SK-N-SH (cell line): ENCODE measurements around the gene PELI1. TPM values are rescaled to one million over a fixed set of nuclear protein-coding genes. Genes with fewer than 3 reads are reported as not detected.
A peak's percentile ranks its signal among the peaks of the same experiment; 100 is the strongest.

ENCODE experiments used
- CTCF ChIA-PET: fragments of 300-600, 350-600 bp; formaldehyde crosslinking; extraction: SDS; loops from one replicate; lab custom pipeline; 2021; lab: Yijun Ruan, JAX
- POLR2A ChIA-PET: fragments of 350-600 bp; sonication (Branson Sonifier 250); formaldehyde crosslinking; extraction: SDS; loops from one replicate; lab custom pipeline; 2020; ENCODE audit warnings: antibody characterized with exemption, inconsistent platforms; lab: Yijun Ruan, JAX
- DNase-seq: peaks from one replicate; pipeline ENCODE4 v3.0.0; 2012
- H2AFZ ChIP-seq: fragments of 200-600 bp; sonication (generic); 2 replicates; pipeline ENCODE4 v1.8.1; 2016; ENCODE audit warnings: antibody characterized with exemption, mild to moderate bottlenecking, low read depth
- H3F3A ChIP-seq: fragments of 200-600 bp; sonication (generic); replicated peaks from 2 replicates; pipeline ENCODE3; 2016; ENCODE audit warnings: antibody characterized with exemption, mild to moderate bottlenecking; ENCODE audit not compliant: insufficient read depth
- H3K27ac ChIP-seq, 2 experiments: fragments of 200-500 bp in 1 of 2; fragments of 200-600 bp in 1 of 2; sonication (Bioruptor generic) in 1 of 2; sonication (generic), shearing (Covaris generic) in 1 of 2; 2 replicates each; pipeline versions ENCODE4 v1.5.1 to v1.6.1; 2014 to 2016; ENCODE audit warnings: low read depth in 2 of 2, inconsistent platforms in 1 of 2, low read length in 1 of 2, mild to moderate bottlenecking in 1 of 2, mixed read lengths in 1 of 2
- H3K27me3 ChIP-seq: fragments of 200-600 bp; sonication (generic), shearing (Covaris generic); 2 replicates; pipeline ENCODE4 v1.6.1; 2016; ENCODE audit warnings: mixed run types; ENCODE audit not compliant: insufficient read depth
- H3K36me3 ChIP-seq, 2 experiments: fragments of 200-500 bp in 1 of 2; fragments of 200-600 bp in 1 of 2; sonication (Bioruptor generic) in 1 of 2; sonication (generic) in 1 of 2; replicated peaks in 1 of 2; 2 replicates each; pipeline versions ENCODE3 to v1.5.1; 2014 to 2016; ENCODE audit warnings: low read length in 1 of 2, mild to moderate bottlenecking in 1 of 2; ENCODE audit not compliant: insufficient read depth in 2 of 2, control insufficient read depth in 1 of 2
- H3K4me1 ChIP-seq, 2 experiments: fragments of 200-500 bp in 1 of 2; fragments of 200-600 bp in 1 of 2; sonication (Bioruptor generic) in 1 of 2; sonication (generic), shearing (Covaris generic) in 1 of 2; 2 replicates each; pipeline versions ENCODE4 v1.5.1 to v1.6.1; 2014 to 2016; ENCODE audit warnings: low read depth in 1 of 2, low read length in 1 of 2, mixed run types in 1 of 2; ENCODE audit not compliant: insufficient read depth in 2 of 2, control insufficient read depth in 1 of 2
- H3K4me2 ChIP-seq: fragments of 200-600 bp; sonication (generic), shearing (Covaris generic); 2 replicates; pipeline ENCODE4 v1.6.1; 2017; ENCODE audit warnings: mixed run types
- H3K4me3 ChIP-seq, 2 experiments: fragments of 200-500 bp in 1 of 2; fragments of 200-600 bp in 1 of 2; sonication (Bioruptor generic) in 1 of 2; sonication (generic), shearing (Covaris generic) in 1 of 2; 2 replicates each; pipeline versions ENCODE4 v1.5.1 to v1.8.1; 2014 to 2016; ENCODE audit warnings: low read depth in 2 of 2, inconsistent platforms in 1 of 2, low read length in 1 of 2, mild to moderate bottlenecking in 1 of 2, mixed read lengths in 1 of 2, moderate library complexity in 1 of 2
- H3K79me2 ChIP-seq: fragments of 200-600 bp; sonication (generic); 2 replicates; pipeline ENCODE4 v1.8.1; 2017; ENCODE audit warnings: mild to moderate bottlenecking; ENCODE audit not compliant: insufficient read depth
- H3K9ac ChIP-seq: fragments of 200-600 bp; sonication (generic); 2 replicates; pipeline ENCODE4 v1.6.1; 2017; ENCODE audit warnings: mixed run types
- H3K9me2 ChIP-seq: fragments of 200-600 bp; sonication (generic); 2 replicates; pipeline ENCODE4 v1.6.1; 2017; ENCODE audit warnings: mixed run types
- H3K9me3 ChIP-seq: fragments of 200-600 bp; sonication (generic); 2 replicates; pipeline ENCODE4 v1.6.1; 2017; ENCODE audit warnings: mixed run types, mild to moderate bottlenecking, moderate library complexity
- H4K20me1 ChIP-seq: fragments of 200-600 bp; sonication (generic); 2 replicates; pipeline ENCODE4 v1.6.1; 2017; ENCODE audit warnings: mild to moderate bottlenecking, mixed run types; ENCODE audit not compliant: insufficient read depth
- CHD2 ChIP-seq: fragments of 150-350 bp; IDR thresholded peaks from 2 replicates; pipeline ENCODE4 v1.6.1; 2018; ENCODE audit warnings: low read length; ENCODE audit not compliant: partially characterized antibody
- ELF1 ChIP-seq: IDR thresholded peaks from 2 replicates; pipeline ENCODE4 v1.4.0; 2012
- EZH2phosphoT487 ChIP-seq: fragments of 200-600 bp; sonication (generic); IDR thresholded peaks from 2 replicates; pipeline ENCODE4 v1.6.1; 2017; ENCODE audit warnings: low read depth, mixed run types, mild to moderate bottlenecking, antibody characterized with exemption, moderate library complexity, borderline replicate concordance
- FOSL2 ChIP-seq: IDR thresholded peaks from 2 replicates; pipeline ENCODE4 v1.4.0; 2012; ENCODE audit warnings: low read depth, mild to moderate bottlenecking, moderate library complexity, borderline replicate concordance
- FOXJ3 ChIP-seq: sonication (generic); formaldehyde crosslinking; IDR thresholded peaks from 2 replicates; pipeline ENCODE4 v1.5.1; 2020; ENCODE audit warnings: mild to moderate bottlenecking, missing genetic modification reagents
- GABPA ChIP-seq: IDR thresholded peaks from 2 replicates; pipeline ENCODE4 v1.4.0; 2012; ENCODE audit warnings: low read depth, mild to moderate bottlenecking
- GATA2 ChIP-seq: sonication (generic); formaldehyde crosslinking; IDR thresholded peaks from 2 replicates; pipeline ENCODE4 v1.5.0; 2020; ENCODE audit warnings: mild to moderate bottlenecking, missing genetic modification reagents
- JUND ChIP-seq: IDR thresholded peaks from 2 replicates; pipeline ENCODE4 v1.4.0; 2012
- MEF2A ChIP-seq: IDR thresholded peaks from 2 replicates; pipeline ENCODE4 v1.4.0; 2012; ENCODE audit warnings: low read depth, borderline replicate concordance
- MXI1 ChIP-seq: IDR thresholded peaks from 2 replicates; pipeline ENCODE4 v1.6.1; 2012; ENCODE audit warnings: mild to moderate bottlenecking, low read depth, low read length, improper control_type of control experiment
- POLR2AphosphoS5 ChIP-seq: IDR thresholded peaks from 2 replicates; pipeline ENCODE4 v1.6.1; 2012; ENCODE audit warnings: low read depth, low read length
- REST ChIP-seq: IDR thresholded peaks from 2 replicates; pipeline ENCODE4 v1.6.1; 2012; ENCODE audit warnings: mild to moderate bottlenecking, low read depth, low read length, moderate library complexity
- RFX5 ChIP-seq: IDR thresholded peaks from 2 replicates; pipeline ENCODE4 v1.6.1; 2012; ENCODE audit warnings: mild to moderate bottlenecking, improper control_type of control experiment, low read length
- RXRA ChIP-seq: IDR thresholded peaks from 2 replicates; pipeline ENCODE4 v1.4.0; 2012; ENCODE audit warnings: low read depth, mild to moderate bottlenecking, borderline replicate concordance
- TCF12 ChIP-seq: IDR thresholded peaks from 2 replicates; pipeline ENCODE4 v1.4.0; 2012
- YY1 ChIP-seq: IDR thresholded peaks from 2 replicates; pipeline ENCODE4 v1.4.0; 2012; ENCODE audit warnings: low read depth, mild to moderate bottlenecking
- ZBTB33 ChIP-seq: IDR thresholded peaks from 2 replicates; pipeline ENCODE4 v1.4.0; 2012; ENCODE audit warnings: low read depth, borderline replicate concordance
- WGBS: methylation state at CpG from one replicate; pipeline ENCODE4 v1.1.6; 2017; ENCODE audit warnings: low lambda C conversion rate; 5-methylcytosine and 5-hydroxymethylcytosine counted together
- polyA plus RNA-seq, 3 experiments: library from polyadenylated mRNA; depleted of rRNA; stranded (reverse); fragments of >200 nt; gene quantifications; 2 replicates each; pipeline ENCODE4 v1.2.3, GENCODE V29; 2012
- TF ChIP-seq, protein P1 (sequence below): fragments of 150-350 bp; IDR thresholded peaks from 2 replicates; pipeline ENCODE4 v1.6.1; 2017; ENCODE audit warnings: antibody characterized with exemption, low read length, low read depth, borderline replicate concordance

Gene PELI1
- polyA plus RNA-seq, 1 of the 3 experiments (the other 2 are of a cell fraction), result 4.2 TPM

- H3K4me3 ChIP-seq, result no peak overlapping the region
- H3K27me3 ChIP-seq, result no peaks in the 10 kb centered on the region
- ChIA-PET POLR2A (no interaction called here), CTCF (interaction anchor here (1.0 to 3.0 kb wide), 3 partner anchors 9 to 83 kb away, joined by 3 to 13 read pairs (median 10); no protein-coding TSS in a partner anchor)
- no peaks in the 10 kb centered on the region for H4K20me1 ChIP-seq
- H3K79me2 ChIP-seq, result peaks cover 74% of the 10 kb centered on the region
- 92% methylated on average over 1 of the region's 1 CpG for WGBS
- H3K9me3 ChIP-seq, result no peaks in the 10 kb centered on the region
- DNase-seq, result no peak
- no peak for TF ChIP-seq RXRA
- no peak for TF ChIP-seq ZBTB33
- no peak for TF ChIP-seq REST
- TF ChIP-seq, protein P1, sequence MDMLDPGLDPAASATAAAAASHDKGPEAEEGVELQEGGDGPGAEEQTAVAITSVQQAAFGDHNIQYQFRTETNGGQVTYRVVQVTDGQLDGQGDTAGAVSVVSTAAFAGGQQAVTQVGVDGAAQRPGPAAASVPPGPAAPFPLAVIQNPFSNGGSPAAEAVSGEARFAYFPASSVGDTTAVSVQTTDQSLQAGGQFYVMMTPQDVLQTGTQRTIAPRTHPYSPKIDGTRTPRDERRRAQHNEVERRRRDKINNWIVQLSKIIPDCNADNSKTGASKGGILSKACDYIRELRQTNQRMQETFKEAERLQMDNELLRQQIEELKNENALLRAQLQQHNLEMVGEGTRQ, result no peak
- no peak for TF ChIP-seq GABPA
- TF ChIP-seq MXI1, result no peak
- no peak for TF ChIP-seq TCF12
- no peak for TF ChIP-seq RFX5
- TF ChIP-seq CHD2, result no peak
- TF ChIP-seq JUND, result no peak
- no peak for TF ChIP-seq FOXJ3 (CRISPR knock-in tag)
- TF ChIP-seq MEF2A, result no peak
- TF ChIP-seq GATA2, result no peak
- TF ChIP-seq YY1, result no peak
- no peak for TF ChIP-seq ELF1
- no peak for TF ChIP-seq FOSL2
- no peak for TF ChIP-seq POLR2AphosphoS5
- no peak for TF ChIP-seq EZH2phosphoT487
- peak overlapping the region; percentile 12; the same call in 1 of the 2 replicates for H3K4me2 ChIP-seq
- no peak overlapping the region for H2AFZ ChIP-seq
- H3K9ac ChIP-seq, result no peak overlapping the region
- no peaks in the 10 kb centered on the region for H3K9me2 ChIP-seq
- H3F3A ChIP-seq, result peaks cover 30% of the 10 kb centered on the region
- H3K4me1 ChIP-seq, result peaks cover 17 to 32% of the 10 kb centered on the region in 2 experiments; a peak in 3 of 4 replicates
- H3K36me3 ChIP-seq, result no peaks in the 10 kb centered on the region
- H3K27ac ChIP-seq, result peak overlapping the region in 1 of 2 experiments; percentile 83; a peak in 2 of 4 replicates
These were observed 10.9 kb downstream of the PELI1 start for GRCh38 chr2:64133354-64133753.
